CD4-positive, alpha-beta T cell (primary cell): ENCODE data around the gene ARVCF. TPM values are rescaled to one million over a fixed set of nuclear protein-coding genes. Genes with fewer than 3 reads are reported as not detected.

ENCODE experiments used
- ATAC-seq: fragments of 200-7000 bp; cut with Tn5 transposase; one replicate; pipeline ENCODE4 v1.10.0; 2022; ENCODE audit warnings: mild to moderate bottlenecking; ENCODE audit not compliant: poor library complexity
- CTCF ChIA-PET: fragments of 350-600 bp; sonication (Branson Sonifier 250); formaldehyde crosslinking; loops from one replicate; lab custom pipeline; 2021; ENCODE audit warnings: antibody characterized with exemption, inconsistent platforms; lab: Charles Lee
- POLR2A ChIA-PET: fragments of 350-600 bp; sonication (Branson Sonifier 250); formaldehyde crosslinking; loops from one replicate; lab custom pipeline; 2021; ENCODE audit warnings: antibody characterized with exemption, inconsistent platforms; lab: Charles Lee
- DNase-seq, 14 experiments: peaks; one replicate each; pipeline ENCODE4 v3.0.0-alpha.2; 2013 to 2020; ENCODE audit warnings: mixed read lengths in 2 of 14
- H3K27ac ChIP-seq, 2 donors: one replicate each; pipeline versions ENCODE4 v1.5.1 to v1.7.0; 2013; ENCODE audit warnings: low read length in 2 of 2, low read depth in 1 of 2, mild to moderate bottlenecking in 1 of 2
- H3K27me3 ChIP-seq, 2 experiments: 1 replicate in 1 of 2; 2 replicates in 1 of 2; pipeline versions ENCODE4 v1.6.1 to v1.7.0; 2013; ENCODE audit warnings: low read length in 2 of 2, control low read depth in 1 of 2, mild to moderate bottlenecking in 1 of 2, moderate library complexity in 1 of 2; ENCODE audit not compliant: insufficient read depth in 2 of 2, control insufficient read depth in 1 of 2
- H3K36me3 ChIP-seq: one replicate; pipeline ENCODE4 v1.6.1; 2013; ENCODE audit warnings: low read length, control low read depth; ENCODE audit not compliant: insufficient read depth
- H3K4me1 ChIP-seq: one replicate; pipeline ENCODE4 v1.6.1; 2013; ENCODE audit warnings: low read length, control low read depth; ENCODE audit not compliant: insufficient read depth
- H3K4me3 ChIP-seq: one replicate; pipeline ENCODE4 v1.5.1; 2013; ENCODE audit warnings: mild to moderate bottlenecking, low read length, moderate library complexity
- H3K9me3 ChIP-seq, 2 experiments: 1 replicate in 1 of 2; 2 replicates in 1 of 2; pipeline versions ENCODE4 v1.6.1 to v1.7.0; 2013; ENCODE audit warnings: low read length in 2 of 2, mild to moderate bottlenecking in 2 of 2, control low read depth in 1 of 2, moderate library complexity in 1 of 2; ENCODE audit not compliant: control insufficient read depth in 1 of 2, insufficient read depth in 1 of 2
- H3K27ac Mint-ChIP-seq: one replicate; pipeline ENCODE4 v1.8.0; 2020; ENCODE audit warnings: mixed read lengths
- H3K27me3 Mint-ChIP-seq: one replicate; pipeline ENCODE4 v1.8.0; 2021; ENCODE audit warnings: mixed read lengths
- H3K36me3 Mint-ChIP-seq: one replicate; pipeline ENCODE4 v1.8.0; 2021; ENCODE audit warnings: low read depth, mixed read lengths
- H3K4me1 Mint-ChIP-seq: one replicate; pipeline ENCODE4 v1.8.0; 2021; ENCODE audit warnings: low read depth, mixed read lengths
- H3K4me3 Mint-ChIP-seq: one replicate; pipeline ENCODE4 v1.8.0; 2020; ENCODE audit warnings: mild to moderate bottlenecking, mixed read lengths
- H3K9me3 Mint-ChIP-seq: one replicate; pipeline ENCODE4 v1.8.0; 2020; ENCODE audit warnings: mixed read lengths
- intact Hi-C, 2 experiments: fragments of 100-400 bp; cut with DNase I in 1 of 2; cut with micrococcal nuclease in 1 of 2; formaldehyde crosslinking; loops; one replicate each; pipeline versions ENCODE4 v1.15.1 to v1.9.0; 2023 to 2025; cut with DNase I, micrococcal nuclease
- total RNA-seq, 174 experiments: library from RNA in 2 of 174; stranded (reverse) in 2 of 174; gene quantifications; one replicate each; pipeline ENCODE4 v1.2.3 and lab custom pipeline; 2021 to 2026
- TF ChIP-seq, protein P1 (sequence below): fragments of 200-600 bp; IDR thresholded peaks from one replicate; pipeline ENCODE4 v1.8.0; 2022; ENCODE audit warnings: antibody characterized with exemption, mild to moderate bottlenecking

ARVCF gene
- total RNA-seq, 2 experiments from 2014 or later, result 2.2 to 2.5 TPM

DNA sequence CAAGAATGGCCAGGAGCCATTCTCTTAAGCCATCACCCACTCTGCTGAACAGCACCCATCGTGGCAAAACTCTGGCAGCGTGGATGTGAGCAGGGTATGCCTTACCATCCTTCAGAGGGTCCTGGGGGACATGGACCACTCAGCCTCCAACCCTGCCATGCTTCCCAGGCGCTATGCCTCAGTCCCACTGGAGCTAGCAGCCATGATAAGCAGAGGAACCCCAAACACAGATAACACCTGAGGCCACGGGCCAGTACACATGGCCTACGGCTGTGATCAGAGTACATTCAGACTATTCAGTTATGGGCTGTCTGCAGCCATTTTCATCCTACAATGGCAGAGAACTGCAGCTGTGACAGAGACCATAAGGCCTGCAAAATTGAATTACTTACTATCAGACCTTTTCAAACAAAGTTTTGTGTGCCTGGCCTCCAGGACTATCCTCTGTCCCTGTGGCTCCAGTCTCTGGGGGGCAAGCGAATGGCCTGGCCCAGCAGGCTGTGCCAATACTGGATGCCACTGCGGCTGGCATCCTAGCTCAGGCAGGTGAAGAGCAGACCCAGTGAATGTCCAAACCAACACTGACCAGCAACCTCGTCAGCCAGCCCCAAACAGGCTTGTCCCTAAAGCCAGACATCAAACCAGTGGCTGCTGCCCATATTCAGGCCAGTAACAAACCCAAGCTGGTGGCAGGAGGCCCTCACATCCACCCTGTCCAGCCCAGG lies 6.9 kb downstream of the ARVCF start:
- intact Hi-C loops, result loop anchor here in 1 of 2 experiments (10.0 kb wide), 2 partner anchors 155 to 385 kb away; partner anchors contain the start of genes GNB1L, RTL10 and ZNF74
- Histone ChIP-seq H3K4me3 (no peak overlapping the region), H3K9me3 (no peaks in the 10 kb centered on the region), H3K27ac (no peak overlapping the region), H3K27me3 (no peaks in the 10 kb centered on the region), H3K36me3 (no peaks in the 10 kb centered on the region), H3K4me1 (no peaks in the 10 kb centered on the region)
- H3K27ac Mint-ChIP-seq, result no peak overlapping the region
- H3K36me3 Mint-ChIP-seq, result no peaks in the 10 kb centered on the region
- TF ChIP-seq, protein P1, sequence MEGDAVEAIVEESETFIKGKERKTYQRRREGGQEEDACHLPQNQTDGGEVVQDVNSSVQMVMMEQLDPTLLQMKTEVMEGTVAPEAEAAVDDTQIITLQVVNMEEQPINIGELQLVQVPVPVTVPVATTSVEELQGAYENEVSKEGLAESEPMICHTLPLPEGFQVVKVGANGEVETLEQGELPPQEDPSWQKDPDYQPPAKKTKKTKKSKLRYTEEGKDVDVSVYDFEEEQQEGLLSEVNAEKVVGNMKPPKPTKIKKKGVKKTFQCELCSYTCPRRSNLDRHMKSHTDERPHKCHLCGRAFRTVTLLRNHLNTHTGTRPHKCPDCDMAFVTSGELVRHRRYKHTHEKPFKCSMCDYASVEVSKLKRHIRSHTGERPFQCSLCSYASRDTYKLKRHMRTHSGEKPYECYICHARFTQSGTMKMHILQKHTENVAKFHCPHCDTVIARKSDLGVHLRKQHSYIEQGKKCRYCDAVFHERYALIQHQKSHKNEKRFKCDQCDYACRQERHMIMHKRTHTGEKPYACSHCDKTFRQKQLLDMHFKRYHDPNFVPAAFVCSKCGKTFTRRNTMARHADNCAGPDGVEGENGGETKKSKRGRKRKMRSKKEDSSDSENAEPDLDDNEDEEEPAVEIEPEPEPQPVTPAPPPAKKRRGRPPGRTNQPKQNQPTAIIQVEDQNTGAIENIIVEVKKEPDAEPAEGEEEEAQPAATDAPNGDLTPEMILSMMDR, result no peak
- H3K4me1 Mint-ChIP-seq, result no peaks in the 10 kb centered on the region
- ChIA-PET POLR2A (no interaction called here), CTCF (no interaction called here)
- no peak for ATAC-seq
- H3K4me3 Mint-ChIP-seq, result no peak overlapping the region
- no peaks in the 10 kb centered on the region for H3K9me3 Mint-ChIP-seq
- no peaks in the 10 kb centered on the region for H3K27me3 Mint-ChIP-seq
- no peak for DNase-seq

DNA sequence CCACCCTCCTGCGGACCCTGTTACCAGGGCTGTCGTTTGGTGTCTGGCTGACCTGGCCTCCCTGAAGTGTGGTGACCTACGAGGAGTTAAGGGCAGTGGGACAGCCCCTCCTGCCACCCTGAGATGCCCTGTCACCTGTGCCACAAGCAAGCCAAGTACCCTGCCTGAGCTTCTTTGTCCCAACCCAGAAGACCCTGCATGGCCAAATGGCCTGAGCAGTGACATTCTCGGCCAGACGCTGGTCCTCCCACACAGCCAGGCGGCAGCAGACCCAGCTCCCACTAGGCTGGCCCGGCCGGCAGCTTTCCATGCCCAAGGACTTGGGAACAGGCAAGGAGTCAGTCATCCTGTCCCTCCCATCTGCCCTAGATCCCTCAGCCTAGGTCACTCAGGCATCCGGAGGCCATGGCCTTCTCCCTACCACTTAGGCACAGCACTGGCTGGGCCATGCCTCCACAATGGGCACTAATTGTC lies 7.6 kb downstream of the ARVCF start:
- intact Hi-C loops, result no loop called here
- Histone ChIP-seq H3K27me3 (no peaks in the 10 kb centered on the region), H3K9me3 (no peaks in the 10 kb centered on the region), H3K4me3 (no peak overlapping the region), H3K36me3 (no peaks in the 10 kb centered on the region), H3K27ac (no peak overlapping the region), H3K4me1 (no peaks in the 10 kb centered on the region)
- POLR2A ChIA-PET, result no interaction called here
- H3K27ac Mint-ChIP-seq, result no peak overlapping the region
- no peaks in the 10 kb centered on the region for H3K36me3 Mint-ChIP-seq
- TF ChIP-seq, protein P1, result no peak
- no peak for DNase-seq
- CTCF ChIA-PET, result no interaction called here
- ATAC-seq, result no peak
- H3K4me3 Mint-ChIP-seq, result no peak overlapping the region
- no peaks in the 10 kb centered on the region for H3K27me3 Mint-ChIP-seq
- no peaks in the 10 kb centered on the region for H3K9me3 Mint-ChIP-seq
- H3K4me1 Mint-ChIP-seq, result no peaks in the 10 kb centered on the region

DNA sequence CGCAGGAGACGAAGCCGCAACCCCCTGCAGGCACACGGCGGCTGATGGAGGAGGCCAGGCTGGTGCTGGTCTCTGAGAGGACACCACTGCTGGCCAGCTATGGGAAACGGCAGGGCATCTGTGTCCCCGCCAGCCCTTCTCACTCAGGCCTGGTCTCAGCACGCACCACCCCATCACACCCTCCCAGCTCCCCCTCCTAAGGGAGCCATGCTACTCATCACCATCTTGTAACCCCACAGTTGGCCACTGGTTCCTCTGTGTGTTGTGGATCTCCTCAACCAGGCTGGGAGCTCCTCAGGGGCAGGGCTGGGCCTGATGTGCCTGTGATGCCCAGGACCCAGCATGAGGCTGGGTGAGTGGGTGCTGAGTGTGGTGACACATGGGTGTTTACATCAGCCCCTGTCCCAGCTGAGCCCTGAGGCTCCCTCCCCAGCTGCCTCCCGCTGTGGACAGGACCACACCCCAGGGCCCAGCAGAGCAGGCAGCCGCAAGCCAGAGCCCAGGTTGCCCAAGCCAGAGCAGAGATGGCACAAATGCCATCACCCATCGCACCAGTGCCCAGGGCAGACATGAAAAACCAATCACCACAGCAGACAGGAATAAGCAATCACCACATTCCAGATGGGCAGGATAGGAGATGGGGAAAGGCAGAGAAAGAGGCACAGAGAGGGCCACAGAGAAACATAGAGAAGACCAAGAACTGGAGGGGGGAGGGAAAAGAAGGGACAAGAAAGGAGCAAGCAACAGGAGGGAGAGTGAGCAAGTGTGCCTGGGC lies 8.2 kb downstream of the ARVCF start:
- H3K27me3 Mint-ChIP-seq, result no peaks in the 10 kb centered on the region
- peak overlapping the region; percentile 6 for H3K4me3 Mint-ChIP-seq
- H3K4me1 Mint-ChIP-seq, result no peaks in the 10 kb centered on the region
- no peak overlapping the region for H3K27ac ChIP-seq
- ATAC-seq (no peak), DNase-seq (no peak)
- H3K9me3 ChIP-seq, result peaks cover 0 to 3% of the 10 kb centered on the region in 2 experiments
- no peaks in the 10 kb centered on the region for H3K4me1 ChIP-seq
- no peaks in the 10 kb centered on the region for H3K36me3 ChIP-seq
- POLR2A ChIA-PET, result no interaction called here
- CTCF ChIA-PET, result no interaction called here
- H3K27ac Mint-ChIP-seq, result no peak overlapping the region
- peaks cover 4% of the 10 kb centered on the region for H3K9me3 Mint-ChIP-seq
- intact Hi-C loops, result no loop called here
- no peaks in the 10 kb centered on the region for H3K27me3 ChIP-seq
- H3K4me3 ChIP-seq, result no peak overlapping the region
- TF ChIP-seq, protein P1, result no peak
- H3K36me3 Mint-ChIP-seq, result no peaks in the 10 kb centered on the region
